ENCODE data around the gene ANKRD11.
A peak's percentile ranks its signal among the peaks of the same experiment; 100 is the strongest.

ANKRD11 gene

GRCh38 chr16:89491974-89492687 is 1.8 kb upstream of the ANKRD11 start:
- H3K27ac ChIP-seq (ENCODE audit: insufficient read depth, low read length, poor library complexity, severe bottlenecking) = peak overlapping the region; percentile 86
- H3K4me3 ChIP-seq (ENCODE audit: insufficient read depth, low read depth, low read length, poor library complexity, severe bottlenecking) = no peak overlapping the region
- H3K4me1 ChIP-seq (ENCODE audit: control insufficient read depth, insufficient read depth, low read length, poor library complexity, severe bottlenecking) = peaks cover 28% of the 10 kb centered on the region
- H3K9me3 ChIP-seq (ENCODE audit: control insufficient read depth, low read length) = no peaks in the 10 kb centered on the region
- no peak for DNase-seq
- no peaks in the 10 kb centered on the region for H3K27me3 ChIP-seq (replicated peaks; ENCODE audit: control insufficient read depth, insufficient read depth, low read length, poor library complexity, severe bottlenecking)
- no peaks in the 10 kb centered on the region for H3K36me3 ChIP-seq (ENCODE audit: control insufficient read depth, insufficient read depth, low read length)

GRCh38 chr16:89491238-89491869 is 993 bp upstream of the ANKRD11 start:
- peaks cover 36% of the 10 kb centered on the region for H3K4me1 ChIP-seq (ENCODE audit: control insufficient read depth, insufficient read depth, low read length, poor library complexity, severe bottlenecking)

GRCh38 chr16:89489898-89490438 is 393 bp downstream of the ANKRD11 start:
- no peaks in the 10 kb centered on the region for H3K27me3 ChIP-seq (replicated peaks; ENCODE audit: control insufficient read depth, insufficient read depth, low read length, poor library complexity, severe bottlenecking)
- peak overlapping the region; percentile 21 for H3K4me3 ChIP-seq (ENCODE audit: insufficient read depth, low read depth, low read length, poor library complexity, severe bottlenecking)
- no peaks in the 10 kb centered on the region for H3K36me3 ChIP-seq (ENCODE audit: control insufficient read depth, insufficient read depth, low read length)
- no peaks in the 10 kb centered on the region for H3K9me3 ChIP-seq (ENCODE audit: control insufficient read depth, low read length)
- DNase-seq = no peak
- H3K4me1 ChIP-seq (ENCODE audit: control insufficient read depth, insufficient read depth, low read length, poor library complexity, severe bottlenecking) = peaks cover 50% of the 10 kb centered on the region
- H3K27ac ChIP-seq (ENCODE audit: insufficient read depth, low read length, poor library complexity, severe bottlenecking) = peak overlapping the region; percentile 84

More at GRCh38 chr16:89491238-89491869, 993 bp upstream of the ANKRD11 start:
- H3K27me3 ChIP-seq (replicated peaks; ENCODE audit: control insufficient read depth, insufficient read depth, low read length, poor library complexity, severe bottlenecking) = no peaks in the 10 kb centered on the region
- no peaks in the 10 kb centered on the region for H3K9me3 ChIP-seq (ENCODE audit: control insufficient read depth, low read length)
- H3K4me3 ChIP-seq (ENCODE audit: insufficient read depth, low read depth, low read length, poor library complexity, severe bottlenecking) = peak overlapping the region; percentile 74
- peak overlapping the region; percentile 86 for H3K27ac ChIP-seq (ENCODE audit: insufficient read depth, low read length, poor library complexity, severe bottlenecking)
- no peaks in the 10 kb centered on the region for H3K36me3 ChIP-seq (ENCODE audit: control insufficient read depth, insufficient read depth, low read length)
- DNase-seq = no peak

- no peaks in the 10 kb centered on the region for H3K27me3 ChIP-seq (replicated peaks; ENCODE audit: control insufficient read depth, insufficient read depth, low read length, poor library complexity, severe bottlenecking)
Measured at GRCh38 chr16:89489040-89489897, 1.1 kb downstream of the ANKRD11 start.

GRCh38 chr16:89485701-89486246 is 4.6 kb downstream of the ANKRD11 start:
- Histone ChIP-seq H3K27me3 (replicated peaks; ENCODE audit: control insufficient read depth, insufficient read depth, low read length, poor library complexity, severe bottlenecking) (no peaks in the 10 kb centered on the region), H3K27ac (ENCODE audit: insufficient read depth, low read length, poor library complexity, severe bottlenecking) (peak overlapping the region; percentile 68), H3K4me3 (ENCODE audit: insufficient read depth, low read depth, low read length, poor library complexity, severe bottlenecking) (peak overlapping the region; percentile 15), H3K9me3 (ENCODE audit: control insufficient read depth, low read length) (no peaks in the 10 kb centered on the region), H3K36me3 (ENCODE audit: control insufficient read depth, insufficient read depth, low read length) (no peaks in the 10 kb centered on the region), H3K4me1 (ENCODE audit: control insufficient read depth, insufficient read depth, low read length, poor library complexity, severe bottlenecking) (peaks cover 77% of the 10 kb centered on the region)
- no peak for DNase-seq

More at GRCh38 chr16:89489040-89489897, 1.1 kb downstream of the ANKRD11 start:
- peaks cover 57% of the 10 kb centered on the region for H3K4me1 ChIP-seq (ENCODE audit: control insufficient read depth, insufficient read depth, low read length, poor library complexity, severe bottlenecking)
- H3K36me3 ChIP-seq (ENCODE audit: control insufficient read depth, insufficient read depth, low read length) = no peaks in the 10 kb centered on the region
- H3K4me3 ChIP-seq (ENCODE audit: insufficient read depth, low read depth, low read length, poor library complexity, severe bottlenecking) = peak overlapping the region; percentile 71
- peak overlapping the region; percentile 84 for H3K27ac ChIP-seq (ENCODE audit: insufficient read depth, low read length, poor library complexity, severe bottlenecking)
- DNase-seq = peak; percentile 73 to 76 (median 74)
- H3K9me3 ChIP-seq (ENCODE audit: control insufficient read depth, low read length) = no peaks in the 10 kb centered on the region

- peak overlapping the region; percentile 15 for H3K4me3 ChIP-seq (ENCODE audit: insufficient read depth, low read depth, low read length, poor library complexity, severe bottlenecking)
- H3K4me1 ChIP-seq (ENCODE audit: control insufficient read depth, insufficient read depth, low read length, poor library complexity, severe bottlenecking) = peaks cover 81% of the 10 kb centered on the region
- peak overlapping the region; percentile 68 for H3K27ac ChIP-seq (ENCODE audit: insufficient read depth, low read length, poor library complexity, severe bottlenecking)
- no peaks in the 10 kb centered on the region for H3K36me3 ChIP-seq (ENCODE audit: control insufficient read depth, insufficient read depth, low read length)
- H3K27me3 ChIP-seq (replicated peaks; ENCODE audit: control insufficient read depth, insufficient read depth, low read length, poor library complexity, severe bottlenecking) = no peaks in the 10 kb centered on the region
- DNase-seq = peak in 1 of 3 donors; percentile 21
- H3K9me3 ChIP-seq (ENCODE audit: control insufficient read depth, low read length) = no peaks in the 10 kb centered on the region
Measured at GRCh38 chr16:89484923-89485679, 5.3 kb downstream of the ANKRD11 start.

- H3K36me3 ChIP-seq (ENCODE audit: control insufficient read depth, insufficient read depth, low read length) = no peaks in the 10 kb centered on the region
- peak overlapping the region; percentile 68 for H3K27ac ChIP-seq (ENCODE audit: insufficient read depth, low read length, poor library complexity, severe bottlenecking)
- peaks cover 81% of the 10 kb centered on the region for H3K4me1 ChIP-seq (ENCODE audit: control insufficient read depth, insufficient read depth, low read length, poor library complexity, severe bottlenecking)
- no peaks in the 10 kb centered on the region for H3K27me3 ChIP-seq (replicated peaks; ENCODE audit: control insufficient read depth, insufficient read depth, low read length, poor library complexity, severe bottlenecking)
- no peaks in the 10 kb centered on the region for H3K9me3 ChIP-seq (ENCODE audit: control insufficient read depth, low read length)
- peak overlapping the region; percentile 33 for H3K4me3 ChIP-seq (ENCODE audit: insufficient read depth, low read depth, low read length, poor library complexity, severe bottlenecking)
- no peak for DNase-seq
Measured at GRCh38 chr16:89484041-89484501, 6.3 kb downstream of the ANKRD11 start.

GRCh38 chr16:89482817-89483205 is 7.5 kb downstream of the ANKRD11 start:
- H3K4me3 ChIP-seq (ENCODE audit: insufficient read depth, low read depth, low read length, poor library complexity, severe bottlenecking) = no peak overlapping the region
- H3K9me3 ChIP-seq (ENCODE audit: control insufficient read depth, low read length) = no peaks in the 10 kb centered on the region
- peak overlapping the region; percentile 10 for H3K27ac ChIP-seq (ENCODE audit: insufficient read depth, low read length, poor library complexity, severe bottlenecking)
- no peaks in the 10 kb centered on the region for H3K27me3 ChIP-seq (replicated peaks; ENCODE audit: control insufficient read depth, insufficient read depth, low read length, poor library complexity, severe bottlenecking)
- DNase-seq = no peak
- H3K36me3 ChIP-seq (ENCODE audit: control insufficient read depth, insufficient read depth, low read length) = no peaks in the 10 kb centered on the region
- peaks cover 84% of the 10 kb centered on the region for H3K4me1 ChIP-seq (ENCODE audit: control insufficient read depth, insufficient read depth, low read length, poor library complexity, severe bottlenecking)

Measured in effector memory CD4-positive, alpha-beta T cell (primary cell).